Kidney epithelial cell (primary cell): ENCODE results near the gene WFDC1. TPM values are rescaled to one million over a fixed set of nuclear protein-coding genes. Genes with fewer than 3 reads are reported as not detected.

Source experiments
- DNase-seq: peaks from one replicate; pipeline ENCODE4 v3.0.0-alpha.2; 2010; ENCODE audit warnings: low read depth
- H3K27me3 ChIP-seq: 2 replicates; pipeline ENCODE4 v1.6.0; 2011; ENCODE audit warnings: low read length; ENCODE audit not compliant: control insufficient read depth, insufficient read depth
- H3K36me3 ChIP-seq: 2 replicates; pipeline ENCODE4 v1.5.1; 2011; ENCODE audit warnings: low read length; ENCODE audit not compliant: control insufficient read depth, insufficient read depth
- H3K4me3 ChIP-seq: 2 replicates; pipeline ENCODE4 v1.5.1; 2011; ENCODE audit warnings: low read depth, mild to moderate bottlenecking, control low read depth, low read length
- total RNA-seq: library from RNA; depleted of rRNA; stranded (reverse); fragments of >200 nt; gene quantifications from 2 replicates; pipeline ENCODE4 v1.2.3, GENCODE V29; 2015
- TF ChIP-seq, protein P1 (sequence below): IDR thresholded peaks from 2 replicates; pipeline ENCODE4 v1.5.1; 2011; ENCODE audit warnings: mild to moderate bottlenecking, moderate library complexity, low read length, control low read depth, inconsistent platforms; ENCODE audit not compliant: insufficient read depth, poor library complexity, severe bottlenecking

WFDC1 gene
- total RNA-seq, 1 donor from 2014 or later: 0.29 TPM

DNA sequence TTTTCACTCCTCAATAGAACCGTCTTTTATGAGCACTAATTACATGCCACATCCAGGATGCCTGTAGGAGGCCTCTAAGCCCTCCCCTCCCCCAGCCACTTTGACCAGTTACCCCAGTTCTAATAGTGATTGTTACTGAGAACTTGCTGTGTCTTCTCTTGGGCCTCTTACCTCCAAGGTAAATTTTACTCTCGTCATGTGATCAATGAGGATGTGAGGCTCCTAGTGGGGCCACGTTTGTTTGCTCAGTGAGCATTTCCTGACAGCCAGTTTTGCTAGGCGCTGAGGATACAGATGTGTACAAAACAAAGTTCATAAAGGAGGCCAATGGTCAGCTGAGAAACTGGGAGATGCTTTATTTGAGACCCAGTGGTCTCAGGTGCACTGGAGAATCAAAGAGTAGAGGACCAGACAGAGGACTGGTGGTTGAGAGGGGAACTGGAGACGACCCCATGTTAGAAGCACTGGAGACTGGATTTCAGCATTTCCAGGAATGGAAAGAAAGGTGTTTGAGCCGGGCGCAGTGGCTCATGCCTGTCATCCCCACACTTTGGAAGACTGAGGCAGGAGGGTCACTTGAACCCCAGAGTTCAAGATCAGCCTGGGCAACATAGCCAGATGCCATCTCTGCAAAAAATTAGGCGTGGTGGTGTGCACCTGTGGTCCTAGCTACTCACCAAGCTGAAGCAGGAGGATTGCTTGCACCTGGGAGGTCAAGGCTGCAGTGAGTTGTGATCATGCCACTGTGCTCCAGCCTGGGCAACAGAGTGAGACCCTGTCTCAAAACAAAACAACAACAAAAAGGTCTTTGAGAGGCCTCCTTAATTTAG lies 76.3 kb downstream of the WFDC1 start:
- DNase-seq: no peak
- no peaks in the 10 kb centered on the region for H3K36me3 ChIP-seq
- TF ChIP-seq, protein P1, sequence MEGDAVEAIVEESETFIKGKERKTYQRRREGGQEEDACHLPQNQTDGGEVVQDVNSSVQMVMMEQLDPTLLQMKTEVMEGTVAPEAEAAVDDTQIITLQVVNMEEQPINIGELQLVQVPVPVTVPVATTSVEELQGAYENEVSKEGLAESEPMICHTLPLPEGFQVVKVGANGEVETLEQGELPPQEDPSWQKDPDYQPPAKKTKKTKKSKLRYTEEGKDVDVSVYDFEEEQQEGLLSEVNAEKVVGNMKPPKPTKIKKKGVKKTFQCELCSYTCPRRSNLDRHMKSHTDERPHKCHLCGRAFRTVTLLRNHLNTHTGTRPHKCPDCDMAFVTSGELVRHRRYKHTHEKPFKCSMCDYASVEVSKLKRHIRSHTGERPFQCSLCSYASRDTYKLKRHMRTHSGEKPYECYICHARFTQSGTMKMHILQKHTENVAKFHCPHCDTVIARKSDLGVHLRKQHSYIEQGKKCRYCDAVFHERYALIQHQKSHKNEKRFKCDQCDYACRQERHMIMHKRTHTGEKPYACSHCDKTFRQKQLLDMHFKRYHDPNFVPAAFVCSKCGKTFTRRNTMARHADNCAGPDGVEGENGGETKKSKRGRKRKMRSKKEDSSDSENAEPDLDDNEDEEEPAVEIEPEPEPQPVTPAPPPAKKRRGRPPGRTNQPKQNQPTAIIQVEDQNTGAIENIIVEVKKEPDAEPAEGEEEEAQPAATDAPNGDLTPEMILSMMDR: no peak
- no peak overlapping the region for H3K4me3 ChIP-seq
- H3K27me3 ChIP-seq: peaks cover 46% of the 10 kb centered on the region

DNA sequence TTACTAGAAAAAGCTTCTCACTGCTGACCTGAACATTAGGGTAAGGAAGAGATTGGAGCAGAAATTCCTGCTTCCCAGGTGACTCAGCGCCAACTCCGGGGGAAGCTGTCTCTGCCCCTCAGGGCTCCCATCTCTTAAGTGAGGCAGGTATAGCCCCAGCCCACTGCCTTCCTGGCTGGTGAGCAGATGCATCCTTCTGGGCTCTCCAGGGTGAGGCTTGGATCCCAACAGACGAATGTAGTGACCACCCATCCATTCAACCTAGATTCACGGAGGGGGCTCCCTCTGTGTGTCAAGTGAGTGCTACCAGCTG lies 76.8 kb downstream of the WFDC1 start:
- DNase-seq: no peak
- H3K27me3 ChIP-seq: peaks cover 46% of the 10 kb centered on the region
- no peaks in the 10 kb centered on the region for H3K36me3 ChIP-seq
- no peak overlapping the region for H3K4me3 ChIP-seq
- TF ChIP-seq, protein P1: no peak

GRCh38 chr16:84373907-84374489 lies 79.3 kb downstream of the WFDC1 start:
- Histone ChIP-seq H3K36me3 (no peaks in the 10 kb centered on the region), H3K27me3 (peaks cover 30% of the 10 kb centered on the region), H3K4me3 (no peak overlapping the region)
- no peak for DNase-seq
- TF ChIP-seq, protein P1: no peak

- TF ChIP-seq, protein P1: no peak
- H3K4me3 ChIP-seq: no peak overlapping the region
- DNase-seq: no peak
- peaks cover 10% of the 10 kb centered on the region for H3K27me3 ChIP-seq
- no peaks in the 10 kb centered on the region for H3K36me3 ChIP-seq
These were observed 83.4 kb downstream of the WFDC1 start for GRCh38 chr16:84378099-84378498.

GRCh38 chr16:84378567-84378966 lies 83.9 kb downstream of the WFDC1 start:
- no peak overlapping the region for H3K4me3 ChIP-seq
- no peak for DNase-seq
- TF ChIP-seq, protein P1: no peak
- no peaks in the 10 kb centered on the region for H3K36me3 ChIP-seq
- H3K27me3 ChIP-seq: peaks cover 10% of the 10 kb centered on the region
